ENCODE measurements around the gene PAX2. TPM values are rescaled to one million over a fixed set of nuclear protein-coding genes. Genes with fewer than 3 reads are reported as not detected.
"Not testable (repeated sequence)": the region's sequence is repeated elsewhere in the genome, so short reads cannot be mapped to it uniquely, and the experiment has no call there.

Gene PAX2
- total RNA-seq (ENCODE audit: unreplicated experiment) = not detected
- long read RNA-seq = 0 reads

DNA sequence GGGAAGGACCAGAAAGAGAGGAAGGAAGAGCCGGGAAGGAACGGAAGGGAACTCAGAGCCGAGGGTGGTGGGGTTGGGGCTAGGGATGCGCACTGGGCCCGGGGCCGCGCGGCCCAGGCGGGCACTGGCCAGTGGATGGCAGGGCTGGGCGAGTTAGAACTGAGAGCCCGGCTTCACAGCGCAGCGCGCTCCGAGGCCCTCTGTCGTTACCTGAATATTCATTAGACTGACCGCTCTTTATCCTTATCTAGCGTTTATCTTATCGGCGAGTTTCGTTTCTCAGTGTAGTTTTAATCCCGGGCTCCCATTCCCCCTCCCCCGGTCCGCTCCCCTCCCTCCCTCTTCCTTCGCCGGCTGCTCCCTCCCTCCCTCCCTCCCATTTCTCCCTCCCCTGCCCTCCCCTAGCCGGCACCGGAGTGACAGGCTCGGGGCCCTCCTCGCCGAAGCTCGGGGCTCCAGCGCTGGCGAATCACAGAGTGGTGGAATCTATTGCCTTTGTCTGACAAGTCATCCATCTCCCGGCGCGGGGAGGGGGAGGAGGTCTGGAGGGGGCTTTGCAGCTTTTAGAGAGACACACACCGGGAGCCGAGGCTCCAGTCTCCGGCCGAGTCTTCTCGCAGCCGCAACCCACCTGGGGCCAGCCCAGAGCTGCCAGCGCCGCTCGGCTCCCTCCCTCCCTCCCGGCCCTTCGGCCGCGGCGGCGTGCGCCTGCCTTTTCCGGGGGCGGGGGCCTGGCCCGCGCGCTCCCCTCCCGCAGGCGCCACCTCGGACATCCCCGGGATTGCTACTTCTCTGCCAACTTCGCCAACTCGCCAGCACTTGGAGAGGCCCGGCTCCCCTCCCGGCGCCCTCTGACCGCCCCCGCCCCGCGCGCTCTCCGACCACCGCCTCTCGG, at the start of gene PAX2:
PAX2 (plus strand) TSS at position 596 of the 895 bp plus-strand sequence. CDS start 679 bp downstream, outside the sequence.
- peak; percentile 63 for DNase-seq
- Mint-ChIP-seq H3K9me3 (ENCODE audit: unreplicated experiment) (peaks cover 16% of the 10 kb centered on the region), H3K4me1 (ENCODE audit: low read depth, unreplicated experiment) (peaks cover 8% of the 10 kb centered on the region), H3K27me3 (ENCODE audit: unreplicated experiment) (peaks cover 43% of the 10 kb centered on the region), H3K27ac (ENCODE audit: unreplicated experiment) (no peak within 1 kb of the TSS), H3K4me3 (ENCODE audit: unreplicated experiment) (peak within 1 kb of the TSS; percentile 82), H3K36me3 (ENCODE audit: unreplicated experiment) (no peaks in the 10 kb centered on the region)
- TF ChIP-seq, protein P1, sequence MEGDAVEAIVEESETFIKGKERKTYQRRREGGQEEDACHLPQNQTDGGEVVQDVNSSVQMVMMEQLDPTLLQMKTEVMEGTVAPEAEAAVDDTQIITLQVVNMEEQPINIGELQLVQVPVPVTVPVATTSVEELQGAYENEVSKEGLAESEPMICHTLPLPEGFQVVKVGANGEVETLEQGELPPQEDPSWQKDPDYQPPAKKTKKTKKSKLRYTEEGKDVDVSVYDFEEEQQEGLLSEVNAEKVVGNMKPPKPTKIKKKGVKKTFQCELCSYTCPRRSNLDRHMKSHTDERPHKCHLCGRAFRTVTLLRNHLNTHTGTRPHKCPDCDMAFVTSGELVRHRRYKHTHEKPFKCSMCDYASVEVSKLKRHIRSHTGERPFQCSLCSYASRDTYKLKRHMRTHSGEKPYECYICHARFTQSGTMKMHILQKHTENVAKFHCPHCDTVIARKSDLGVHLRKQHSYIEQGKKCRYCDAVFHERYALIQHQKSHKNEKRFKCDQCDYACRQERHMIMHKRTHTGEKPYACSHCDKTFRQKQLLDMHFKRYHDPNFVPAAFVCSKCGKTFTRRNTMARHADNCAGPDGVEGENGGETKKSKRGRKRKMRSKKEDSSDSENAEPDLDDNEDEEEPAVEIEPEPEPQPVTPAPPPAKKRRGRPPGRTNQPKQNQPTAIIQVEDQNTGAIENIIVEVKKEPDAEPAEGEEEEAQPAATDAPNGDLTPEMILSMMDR (IDR thresholded peaks at IDR 0.05; ENCODE audit: partially characterized antibody, unreplicated experiment) = no peak

- Mint-ChIP-seq H3K36me3 (ENCODE audit: unreplicated experiment) (no peaks in the 10 kb centered on the region), H3K4me1 (ENCODE audit: low read depth, unreplicated experiment) (no peaks in the 10 kb centered on the region), H3K27me3 (ENCODE audit: unreplicated experiment) (peaks cover 2% of the 10 kb centered on the region), H3K4me3 (ENCODE audit: unreplicated experiment) (no peak overlapping the region), H3K9me3 (ENCODE audit: unreplicated experiment) (no peaks in the 10 kb centered on the region), H3K27ac (ENCODE audit: unreplicated experiment) (no peak overlapping the region)
- no peak for DNase-seq
- TF ChIP-seq, protein P1 (IDR thresholded peaks at IDR 0.05; ENCODE audit: partially characterized antibody, unreplicated experiment) = no peak
These were observed 48.9 kb upstream of the PAX2 start for GRCh38 chr10:100696477-100696901.

GRCh38 chr10:100697070-100697469, 48.3 kb upstream of the PAX2 start:
- no peak for DNase-seq
- no peak overlapping the region for H3K27ac Mint-ChIP-seq (ENCODE audit: unreplicated experiment)
- H3K9me3 Mint-ChIP-seq (ENCODE audit: unreplicated experiment) = no peaks in the 10 kb centered on the region
- H3K4me3 Mint-ChIP-seq (ENCODE audit: unreplicated experiment) = no peak overlapping the region
- H3K4me1 Mint-ChIP-seq (ENCODE audit: low read depth, unreplicated experiment) = no peaks in the 10 kb centered on the region
- no peaks in the 10 kb centered on the region for H3K36me3 Mint-ChIP-seq (ENCODE audit: unreplicated experiment)
- TF ChIP-seq, protein P1 (IDR thresholded peaks at IDR 0.05; ENCODE audit: partially characterized antibody, unreplicated experiment) = no peak
- peaks cover 2% of the 10 kb centered on the region for H3K27me3 Mint-ChIP-seq (ENCODE audit: unreplicated experiment)

GRCh38 chr10:100697631-100698030, 47.8 kb upstream of the PAX2 start:
- DNase-seq = no peak
- TF ChIP-seq, protein P1 (IDR thresholded peaks at IDR 0.05; ENCODE audit: partially characterized antibody, unreplicated experiment) = no peak
- Mint-ChIP-seq H3K4me1 (ENCODE audit: low read depth, unreplicated experiment) (no peaks in the 10 kb centered on the region), H3K27me3 (ENCODE audit: unreplicated experiment) (peaks cover 2% of the 10 kb centered on the region), H3K4me3 (ENCODE audit: unreplicated experiment) (peak overlapping the region; percentile 6), H3K27ac (ENCODE audit: unreplicated experiment) (no peak overlapping the region), H3K9me3 (ENCODE audit: unreplicated experiment) (no peaks in the 10 kb centered on the region), H3K36me3 (ENCODE audit: unreplicated experiment) (no peaks in the 10 kb centered on the region)

DNA sequence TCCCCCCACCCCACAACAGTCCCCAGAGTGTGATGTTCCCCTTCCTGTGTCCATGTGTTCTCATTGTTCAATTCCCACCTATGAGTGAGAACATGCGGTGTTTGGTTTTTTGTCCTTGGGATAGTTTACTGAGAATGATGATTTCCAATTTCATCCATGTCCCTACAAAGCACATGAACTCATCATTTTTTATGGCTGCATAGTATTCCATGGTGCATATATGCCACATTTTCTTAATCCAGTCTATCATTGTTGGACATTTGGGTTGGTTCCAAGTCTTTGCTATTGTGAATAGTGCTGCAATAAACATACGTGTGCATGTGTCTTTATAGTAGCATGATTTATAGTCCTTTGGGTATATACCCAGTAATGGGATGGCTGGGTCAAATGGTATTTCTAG, 43.7 kb upstream of the PAX2 start:
- not testable (repeated sequence) for H3K27me3 Mint-ChIP-seq (ENCODE audit: unreplicated experiment); H3K4me1 Mint-ChIP-seq (ENCODE audit: low read depth, unreplicated experiment); H3K27ac Mint-ChIP-seq (ENCODE audit: unreplicated experiment); H3K4me3 Mint-ChIP-seq (ENCODE audit: unreplicated experiment); DNase-seq; H3K9me3 Mint-ChIP-seq (ENCODE audit: unreplicated experiment); H3K36me3 Mint-ChIP-seq (ENCODE audit: unreplicated experiment)

All from glutamatergic neuron (in vitro differentiated cells).